GM18868 (cell line): ENCODE results near the gene OR10A3.

ENCODE experiments used
- ATAC-seq: cut with Tn5 transposase; IDR thresholded peaks from one replicate; pipeline ENCODE4 v1.9.1; 2021; ENCODE audit warnings: mild to moderate bottlenecking, moderate library complexity; ENCODE audit not compliant: unreplicated experiment

The OR10A3 gene

DNA sequence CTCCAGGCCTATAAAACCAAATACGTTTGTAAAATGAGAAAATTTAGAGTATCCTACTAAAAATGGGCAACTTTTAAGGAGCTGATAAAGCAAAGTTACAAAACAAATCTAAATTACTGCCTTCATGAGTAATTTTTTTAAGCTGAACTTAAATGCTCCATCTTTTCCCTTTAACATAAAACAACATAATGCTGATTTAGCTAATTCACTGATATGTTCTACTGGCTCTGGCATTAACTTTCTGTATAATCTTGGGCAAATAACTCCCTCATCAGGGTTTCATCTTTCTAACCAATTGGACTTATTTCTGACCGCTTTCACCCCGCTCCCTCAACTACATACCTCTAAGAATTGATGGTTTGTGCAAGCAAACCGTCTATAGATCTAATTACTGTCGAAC lies 362 bp downstream of the OR10A3 start:
- ATAC-seq: no peak

- ATAC-seq: no peak
These were observed 4.9 kb downstream of the OR10A3 start for GRCh38 chr11:7936615-7937014.

- ATAC-seq: no peak
These were observed 10.3 kb downstream of the OR10A3 start, which contains the start of gene OR10A6 for GRCh38 chr11:7931168-7931567. TSS of gene OR10A6 (minus strand) at chr11:7931268. CDS start at chr11:7928662, 2,606 bp downstream.

- ATAC-seq: no peak
These were observed 13.9 kb downstream of the OR10A3 start for GRCh38 chr11:7927635-7928034.

- no peak for ATAC-seq
These were observed 17.0 kb downstream of the OR10A3 start for GRCh38 chr11:7924536-7924935.

GRCh38 chr11:7918141-7918540 lies 23.4 kb downstream of the OR10A3 start:
- no peak for ATAC-seq

DNA sequence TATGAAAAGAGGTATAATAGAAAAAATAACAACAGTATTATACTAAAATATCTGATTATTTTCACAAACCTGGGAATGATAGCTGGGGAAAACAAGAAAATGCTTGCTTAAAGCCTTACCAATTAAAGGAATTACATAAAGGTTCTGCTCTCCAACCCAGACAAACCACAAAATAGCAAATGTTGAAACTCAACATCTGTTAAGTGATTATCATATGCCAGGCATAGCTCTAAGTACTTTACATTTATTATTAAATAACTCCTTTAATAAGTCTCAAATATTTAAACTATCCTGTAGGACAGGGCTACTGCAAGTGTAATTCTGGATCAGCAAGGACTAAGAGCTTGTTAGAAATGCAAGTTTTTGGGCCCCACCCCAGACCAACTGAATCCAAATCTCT lies 30.5 kb downstream of the OR10A3 start:
- no peak for ATAC-seq

DNA sequence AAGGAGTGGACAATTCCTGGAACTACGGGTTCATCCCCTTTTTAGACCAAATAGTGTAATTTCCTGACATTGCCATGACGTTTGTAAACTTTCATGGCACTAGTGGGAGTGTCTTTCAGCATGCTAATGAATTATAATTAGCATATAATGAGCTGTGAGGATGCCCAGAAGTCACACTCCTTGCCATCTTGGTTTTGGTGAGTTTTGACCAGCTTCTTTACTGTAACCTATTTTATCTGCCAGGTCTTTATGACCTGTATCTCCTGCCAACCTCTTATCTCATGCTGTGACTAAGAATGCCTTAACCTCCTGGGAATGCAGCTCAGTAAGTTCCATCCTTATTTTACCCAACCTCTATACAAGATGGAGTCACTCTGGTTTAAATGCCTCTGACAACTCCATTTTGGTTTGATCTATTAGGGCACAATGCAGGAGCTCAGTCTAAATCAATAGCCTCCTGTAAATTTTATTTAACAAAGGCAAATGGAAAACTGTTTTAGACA lies 31.2 kb downstream of the OR10A3 start:
- no peak for ATAC-seq

GRCh38 chr11:7909585-7910285 lies 31.8 kb downstream of the OR10A3 start:
- ATAC-seq: no peak

DNA sequence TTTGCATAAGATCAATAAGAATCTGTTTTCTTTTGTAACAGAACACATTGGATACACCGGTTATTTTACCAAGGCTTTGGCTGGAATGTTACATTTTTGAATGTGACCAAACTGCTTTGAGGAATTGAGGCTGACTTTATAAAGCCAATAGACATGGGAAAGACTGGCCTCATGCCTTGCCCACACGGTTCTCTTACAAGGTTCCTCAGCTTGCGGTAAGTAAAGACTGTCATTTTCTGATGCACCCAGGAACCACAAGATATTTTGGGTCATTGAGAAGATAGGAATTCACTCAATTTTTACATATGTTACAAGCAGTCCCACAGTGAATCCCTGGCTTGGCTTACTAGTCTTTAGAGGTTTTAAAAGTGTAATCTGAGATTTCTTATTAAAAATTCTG lies 34.4 kb downstream of the OR10A3 start:
- ATAC-seq: no peak

- ATAC-seq: no peak
These were observed 35.0 kb downstream of the OR10A3 start for GRCh38 chr11:7906481-7906880.

DNA sequence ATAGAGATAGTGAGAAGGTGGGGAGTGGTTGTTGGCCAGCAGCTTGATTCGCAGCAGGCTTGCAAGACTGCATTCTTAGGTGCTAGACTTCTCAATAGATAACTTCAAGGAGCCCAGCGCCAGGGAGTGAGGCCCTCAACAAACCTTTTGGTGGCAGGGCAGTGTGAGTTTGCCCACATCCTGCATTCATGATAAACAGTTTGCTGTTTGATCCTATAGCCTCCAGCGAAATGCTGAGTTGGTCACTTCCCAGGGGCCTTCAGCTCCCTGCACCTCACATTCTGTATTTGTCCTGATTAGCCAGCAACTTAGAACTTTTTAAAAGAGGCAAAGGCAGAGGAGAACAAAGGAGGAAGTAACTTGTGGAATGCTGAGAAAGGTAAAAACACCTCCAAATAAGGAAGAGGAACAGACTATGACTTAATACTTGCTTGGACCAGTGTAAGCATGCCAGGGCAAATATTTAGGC lies 35.5 kb downstream of the OR10A3 start:
- no peak for ATAC-seq

DNA sequence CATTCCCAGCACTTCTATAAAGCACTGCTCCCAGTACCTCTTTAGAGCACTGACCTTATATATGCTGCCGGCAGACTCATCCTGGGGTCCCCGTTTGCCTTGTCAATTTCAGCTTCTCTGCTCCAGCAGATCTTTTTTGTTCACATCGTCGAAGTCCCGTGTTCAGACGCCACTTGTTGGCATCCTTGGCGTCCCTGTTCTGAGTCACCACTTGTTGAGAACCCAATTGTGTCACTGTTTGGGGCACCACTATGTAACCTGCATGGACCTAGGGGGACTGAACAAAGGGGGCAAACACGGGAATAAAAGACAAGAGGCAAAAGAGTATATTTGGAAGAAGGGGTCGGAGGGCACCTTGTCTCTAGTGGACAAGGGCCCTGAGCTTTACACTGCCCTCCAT lies 36.0 kb downstream of the OR10A3 start:
- ATAC-seq: no peak

DNA sequence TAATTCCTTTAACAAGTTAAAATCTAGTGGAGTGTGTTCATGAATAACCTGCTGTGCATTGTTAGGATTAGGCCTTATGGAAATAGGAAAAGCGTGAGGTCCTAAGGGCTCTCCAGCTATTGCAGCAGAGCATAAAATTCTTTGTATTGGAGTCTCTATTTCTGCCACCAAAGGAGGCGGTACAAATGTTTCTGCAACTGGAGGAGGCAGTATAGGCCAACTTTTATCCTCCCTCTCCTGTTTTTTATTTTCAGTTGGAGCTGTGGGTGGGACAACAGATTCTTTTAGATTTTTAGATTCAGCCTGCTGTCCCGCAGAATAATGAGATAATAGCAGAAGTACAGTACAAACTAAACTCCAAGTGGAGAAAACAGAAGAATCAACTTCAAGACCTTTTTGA lies 36.6 kb downstream of the OR10A3 start:
- no peak for ATAC-seq

- ATAC-seq: no peak
These were observed 37.6 kb downstream of the OR10A3 start for GRCh38 chr11:7903940-7904339.

DNA sequence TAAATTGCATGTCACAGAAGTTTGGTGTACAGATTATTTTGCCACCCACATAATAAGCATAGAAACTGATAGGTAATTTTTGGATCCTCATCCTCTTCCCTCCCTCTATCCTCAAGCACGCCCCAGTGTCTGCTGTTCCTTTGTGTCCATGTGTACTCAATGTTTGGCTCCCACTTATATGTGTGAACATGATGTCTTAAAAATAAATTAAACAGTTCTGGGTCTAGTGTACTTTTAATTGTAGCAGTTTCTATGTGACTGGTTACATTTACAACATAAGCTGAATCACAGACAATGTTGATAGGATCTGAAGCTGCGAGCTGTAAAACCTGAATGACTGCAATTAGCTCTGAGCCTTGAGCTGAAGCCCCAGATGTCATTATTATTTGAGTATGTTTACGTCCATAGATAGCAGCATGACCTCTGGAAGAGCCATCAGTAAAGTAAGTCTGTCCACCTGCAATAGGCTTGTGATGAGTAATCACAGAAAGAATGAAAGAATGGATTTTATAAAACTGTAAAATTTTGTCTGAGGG lies 40.1 kb downstream of the OR10A3 start:
- no peak for ATAC-seq

DNA sequence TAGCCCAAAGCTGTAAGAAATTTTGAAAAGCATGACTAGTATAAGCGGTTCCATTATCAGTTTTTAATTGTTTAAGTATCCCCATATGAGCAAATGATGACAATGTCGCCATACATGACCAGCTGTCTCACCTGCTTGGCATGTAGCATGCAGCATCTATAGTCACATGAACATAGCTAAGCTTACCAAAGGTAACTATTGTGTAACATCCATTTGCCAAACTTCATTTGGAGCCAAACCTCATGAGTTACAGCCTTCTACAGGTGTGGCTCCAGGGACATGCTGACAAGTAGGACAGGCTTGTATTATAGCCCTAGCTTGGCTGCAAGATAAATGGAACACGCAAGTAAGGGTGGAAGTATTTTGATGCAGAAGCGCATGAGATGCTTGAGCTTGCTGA lies 40.8 kb downstream of the OR10A3 start:
- no peak for ATAC-seq

DNA sequence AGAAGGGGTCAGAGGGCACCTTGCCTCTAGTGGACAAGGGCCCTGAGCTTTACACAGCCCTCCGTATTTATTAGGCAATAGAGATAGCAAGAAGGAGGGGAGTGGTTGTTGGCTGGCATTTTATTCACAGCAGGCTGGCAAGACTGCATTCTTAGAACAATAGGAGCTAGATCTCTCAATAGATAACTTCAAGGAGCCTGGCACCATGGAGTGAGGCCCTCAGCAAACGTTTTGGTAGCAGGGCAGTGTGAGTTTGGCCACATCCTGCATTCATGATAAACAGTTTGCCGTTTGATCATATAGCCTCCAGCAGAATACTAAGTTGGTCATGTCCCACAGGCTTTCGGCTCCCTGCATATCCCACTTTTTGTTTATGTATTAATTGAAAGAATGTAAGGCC lies 42.1 kb downstream of the OR10A3 start:
- no peak for ATAC-seq

GRCh38 chr11:7898666-7899283 lies 42.7 kb downstream of the OR10A3 start:
- no peak for ATAC-seq

- ATAC-seq: no peak
These were observed 45.3 kb downstream of the OR10A3 start for GRCh38 chr11:7896009-7896785.

GRCh38 chr11:7894251-7894650 lies 47.3 kb downstream of the OR10A3 start:
- no peak for ATAC-seq
